Central memory CD8-positive, alpha-beta T cell (primary cell): ENCODE data around the gene PCDHGC4.
A peak's percentile ranks its signal among the peaks of the same experiment; 100 is the strongest.

Source experiments
- ATAC-seq: fragments of 150-1000 bp; cut with Tn5 transposase; replicated peaks from 2 replicates; pipeline ENCODE4 v1.10.0; 2022; ENCODE audit warnings: mild to moderate bottlenecking, moderate FRiP score, moderate number of reproducible peaks; ENCODE audit not compliant: poor library complexity, severe bottlenecking; ENCODE audit errors: extremely low read depth
- DNase-seq, 2 donors: peaks; one replicate each; pipeline ENCODE4 v3.0.0; 2021; ENCODE audit warnings: low spot score in 2 of 2
- H3K27ac Mint-ChIP-seq: one replicate; pipeline ENCODE4 v1.8.0; 2022; ENCODE audit warnings: low read depth, mild to moderate bottlenecking, moderate library complexity, mixed read lengths
- H3K27me3 Mint-ChIP-seq: one replicate; pipeline ENCODE4 v1.8.0; 2022; ENCODE audit warnings: mixed read lengths
- H3K36me3 Mint-ChIP-seq: one replicate; pipeline ENCODE4 v1.8.0; 2022; ENCODE audit warnings: mild to moderate bottlenecking, moderate library complexity, mixed read lengths; ENCODE audit not compliant: insufficient read depth
- H3K4me1 Mint-ChIP-seq: one replicate; pipeline ENCODE4 v1.8.0; 2022; ENCODE audit warnings: mixed read lengths
- H3K4me3 Mint-ChIP-seq: one replicate; pipeline ENCODE4 v1.8.0; 2022; ENCODE audit warnings: mild to moderate bottlenecking, moderate library complexity, mixed read lengths
- H3K9me3 Mint-ChIP-seq: one replicate; pipeline ENCODE4 v1.8.0; 2022; ENCODE audit warnings: mixed read lengths

The PCDHGC4 gene

GRCh38 chr5:141529873-141530272 is 45.0 kb downstream of the PCDHGC4 start:
- Mint-ChIP-seq H3K4me1 (peaks cover 12% of the 10 kb centered on the region), H3K27ac (no peak overlapping the region), H3K36me3 (peaks cover 52% of the 10 kb centered on the region)

GRCh38 chr5:141532726-141533125 is 47.9 kb downstream of the PCDHGC4 start:
- Mint-ChIP-seq H3K4me3 (no peak overlapping the region), H3K9me3 (no peaks in the 10 kb centered on the region), H3K4me1 (peaks cover 13% of the 10 kb centered on the region), H3K27me3 (no peaks in the 10 kb centered on the region), H3K36me3 (peaks cover 37% of the 10 kb centered on the region), H3K27ac (no peak overlapping the region)
- DNase-seq (no peak), ATAC-seq (no peak)

More at GRCh38 chr5:141529873-141530272, 45.0 kb downstream of the PCDHGC4 start:
- no peaks in the 10 kb centered on the region for H3K27me3 Mint-ChIP-seq
- H3K4me3 Mint-ChIP-seq, result no peak overlapping the region
- DNase-seq (no peak), ATAC-seq (no peak)
- no peaks in the 10 kb centered on the region for H3K9me3 Mint-ChIP-seq

- Mint-ChIP-seq H3K27ac (no peak overlapping the region), H3K9me3 (no peaks in the 10 kb centered on the region), H3K4me3 (no peak overlapping the region), H3K36me3 (peaks cover 32% of the 10 kb centered on the region), H3K4me1 (peaks cover 13% of the 10 kb centered on the region), H3K27me3 (no peaks in the 10 kb centered on the region)
- ATAC-seq, result no peak
- no peak for DNase-seq
Measured at GRCh38 chr5:141533897-141534296, 49.1 kb downstream of the PCDHGC4 start.

- H3K27ac Mint-ChIP-seq, result peak overlapping the region; percentile 44
- peaks cover 16% of the 10 kb centered on the region for H3K4me1 Mint-ChIP-seq
- no peaks in the 10 kb centered on the region for H3K27me3 Mint-ChIP-seq
- no peak for DNase-seq
- no peaks in the 10 kb centered on the region for H3K9me3 Mint-ChIP-seq
- H3K36me3 Mint-ChIP-seq, result peaks cover 34% of the 10 kb centered on the region
- H3K4me3 Mint-ChIP-seq, result no peak overlapping the region
- no peak for ATAC-seq
Measured at GRCh38 chr5:141534492-141535213, 49.8 kb downstream of the PCDHGC4 start.
